ENCODE measurements around the gene ESRRA. TPM values are rescaled to one million over a fixed set of nuclear protein-coding genes. Genes with fewer than 3 reads are reported as not detected.
A peak's percentile ranks its signal among the peaks of the same experiment; 100 is the strongest.

ESRRA gene
- total and polyA plus RNA-seq, 2 of the 13 experiments (the other 11 are each of a cell fraction or from before 2014, with no cell fraction given): 18.1 to 36.3 TPM

DNA sequence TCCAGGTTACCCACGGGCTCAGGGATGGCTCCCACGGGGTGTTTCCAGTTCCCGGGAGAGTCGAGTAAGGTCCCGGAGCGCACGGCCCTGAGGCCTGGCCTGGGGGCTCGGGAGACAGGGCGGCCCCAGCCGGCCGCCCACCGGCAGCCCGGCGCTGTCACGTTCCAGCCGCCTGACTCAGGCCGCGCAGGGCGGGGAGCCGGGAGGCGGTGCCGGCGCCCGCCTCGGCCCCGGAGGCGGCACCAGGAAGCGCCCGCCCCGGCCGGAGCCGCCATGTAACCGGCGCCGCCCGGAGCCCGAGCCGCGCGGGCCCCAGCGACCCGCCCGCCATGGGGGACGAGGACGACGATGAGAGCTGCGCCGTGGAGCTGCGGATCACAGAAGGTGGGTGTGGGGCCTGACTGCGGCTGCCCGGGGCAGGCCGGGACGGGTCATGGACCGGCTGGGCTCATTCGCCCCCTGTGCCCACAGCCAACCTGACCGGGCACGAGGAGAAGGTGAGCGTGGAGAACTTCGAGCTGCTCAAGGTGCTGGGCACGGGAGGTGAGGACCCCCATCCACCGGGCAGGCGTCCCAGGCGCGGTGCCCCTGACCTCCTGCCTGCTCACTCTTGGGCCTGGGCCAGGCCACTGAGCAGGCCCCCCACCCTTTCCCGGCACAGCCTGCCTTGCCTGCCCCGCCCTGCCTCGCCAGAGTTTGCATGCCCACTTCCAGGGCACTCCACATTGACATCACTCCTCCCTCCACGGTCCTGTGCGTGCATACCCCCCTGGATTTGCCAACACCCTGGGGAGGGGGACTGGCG lies 53.8 kb downstream of the ESRRA start, which contains the start of gene RPS6KA4 (continued):
- TF ChIP-seq DNMT1 (CRISPR knock-in tag; IDR thresholded peaks at IDR 0.05): peak; percentile 66; the same call in 1 of the 2 replicates
- peak; percentile 32 for TF ChIP-seq HNRNPLL (IDR thresholded peaks at IDR 0.05; ENCODE audit: low read depth, low read length, poor library complexity, severe bottlenecking)
- no peak for TF ChIP-seq KLF16 (CRISPR knock-in tag; IDR thresholded peaks at IDR 0.05)
- TF ChIP-seq, protein P1, sequence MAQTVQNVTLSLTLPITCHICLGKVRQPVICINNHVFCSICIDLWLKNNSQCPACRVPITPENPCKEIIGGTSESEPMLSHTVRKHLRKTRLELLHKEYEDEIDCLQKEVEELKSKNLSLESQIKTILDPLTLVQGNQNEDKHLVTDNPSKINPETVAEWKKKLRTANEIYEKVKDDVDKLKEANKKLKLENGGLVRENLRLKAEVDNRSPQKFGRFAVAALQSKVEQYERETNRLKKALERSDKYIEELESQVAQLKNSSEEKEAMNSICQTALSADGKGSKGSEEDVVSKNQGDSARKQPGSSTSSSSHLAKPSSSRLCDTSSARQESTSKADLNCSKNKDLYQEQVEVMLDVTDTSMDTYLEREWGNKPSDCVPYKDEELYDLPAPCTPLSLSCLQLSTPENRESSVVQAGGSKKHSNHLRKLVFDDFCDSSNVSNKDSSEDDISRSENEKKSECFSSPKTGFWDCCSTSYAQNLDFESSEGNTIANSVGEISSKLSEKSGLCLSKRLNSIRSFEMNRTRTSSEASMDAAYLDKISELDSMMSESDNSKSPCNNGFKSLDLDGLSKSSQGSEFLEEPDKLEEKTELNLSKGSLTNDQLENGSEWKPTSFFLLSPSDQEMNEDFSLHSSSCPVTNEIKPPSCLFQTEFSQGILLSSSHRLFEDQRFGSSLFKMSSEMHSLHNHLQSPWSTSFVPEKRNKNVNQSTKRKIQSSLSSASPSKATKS (CRISPR knock-in tag; IDR thresholded peaks at IDR 0.05): no peak
- peak; percentile 89 for TF ChIP-seq AKAP8 (CRISPR knock-in tag; IDR thresholded peaks at IDR 0.05)
- peak; percentile 55; the same call in 1 of the 2 replicates for TF ChIP-seq GABPB1 (CRISPR knock-in tag; IDR thresholded peaks at IDR 0.05)
- no peak; the same call in 1 of the 2 replicates for TF ChIP-seq DMAP1 (CRISPR knock-in tag; IDR thresholded peaks at IDR 0.05)
- TF ChIP-seq SP140L (CRISPR knock-in tag; IDR thresholded peaks at IDR 0.05; ENCODE audit: borderline replicate concordance): no peak
- 0 out of 2 replicates have a peak, but pooled peaks have one; percentile 55 for TF ChIP-seq ZBTB7A (CRISPR knock-in tag; IDR thresholded peaks at IDR 0.05)
- peak; percentile 89 for TF ChIP-seq MLX (CRISPR knock-in tag; IDR thresholded peaks at IDR 0.05)
- no peak for TF ChIP-seq SOX5 (CRISPR knock-in tag; IDR thresholded peaks at IDR 0.05; ENCODE audit: borderline replicate concordance)
- no peak for TF ChIP-seq IKZF1 (IDR thresholded peaks at IDR 0.05)
- TF ChIP-seq SRY (CRISPR knock-in tag; IDR thresholded peaks at IDR 0.05): no peak
- TF ChIP-seq ARID2 (CRISPR knock-in tag; IDR thresholded peaks at IDR 0.05; ENCODE audit: borderline replicate concordance): peak; percentile 66; the same call in 1 of the 2 replicates
- no peak for TF ChIP-seq SSRP1 (CRISPR knock-in tag; IDR thresholded peaks at IDR 0.05)
- TF ChIP-seq PHF20 (CRISPR knock-in tag; IDR thresholded peaks at IDR 0.05): 0 out of 2 replicates have a peak, but pooled peaks have one; percentile 44
- TF ChIP-seq, protein P2, sequence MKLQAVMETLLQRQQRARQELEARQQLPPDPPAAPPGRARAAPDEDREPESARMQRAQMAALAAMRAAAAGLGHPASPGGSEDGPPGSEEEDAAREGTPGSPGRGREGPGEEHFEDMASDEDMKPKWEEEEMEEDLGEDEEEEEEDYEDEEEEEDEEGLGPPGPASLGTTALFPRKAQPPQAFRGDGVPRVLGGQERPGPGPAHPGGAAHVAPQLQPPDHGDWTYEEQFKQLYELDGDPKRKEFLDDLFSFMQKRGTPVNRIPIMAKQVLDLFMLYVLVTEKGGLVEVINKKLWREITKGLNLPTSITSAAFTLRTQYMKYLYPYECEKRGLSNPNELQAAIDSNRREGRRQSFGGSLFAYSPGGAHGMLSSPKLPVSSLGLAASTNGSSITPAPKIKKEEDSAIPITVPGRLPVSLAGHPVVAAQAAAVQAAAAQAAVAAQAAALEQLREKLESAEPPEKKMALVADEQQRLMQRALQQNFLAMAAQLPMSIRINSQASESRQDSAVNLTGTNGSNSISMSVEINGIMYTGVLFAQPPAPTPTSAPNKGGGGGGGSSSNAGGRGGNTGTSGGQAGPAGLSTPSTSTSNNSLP (IDR thresholded peaks at IDR 0.05; ENCODE audit: low read depth, low read length): no peak
- TF ChIP-seq RXRA (CRISPR knock-in tag; IDR thresholded peaks at IDR 0.05): no peak
- TF ChIP-seq ZNF674 (CRISPR knock-in tag; IDR thresholded peaks at IDR 0.05; ENCODE audit: low read depth): no peak
- peak; percentile 32; the same call in 1 of the 2 replicates for TF ChIP-seq ZGPAT (CRISPR knock-in tag; IDR thresholded peaks at IDR 0.05)
- no peak for TF ChIP-seq ZNF841 (CRISPR knock-in tag; IDR thresholded peaks at IDR 0.05; ENCODE audit: borderline replicate concordance)
- TF ChIP-seq SAP130 (CRISPR knock-in tag; IDR thresholded peaks at IDR 0.05; ENCODE audit: low read depth): peak; percentile 56
- TF ChIP-seq ZNF784 (CRISPR knock-in tag; IDR thresholded peaks at IDR 0.05; ENCODE audit: borderline replicate concordance): peak; percentile 54; the same call in 1 of the 2 replicates
